Esophagus muscularis mucosa (tissue), 3 donors: ENCODE results near the gene ECI2.

ENCODE experiments used
- CTCF ChIP-seq, 3 experiments: fragments of 200-600 bp in 2 of 3; fragments of 450-650 bp in 1 of 3; sonication (generic) in 2 of 3; IDR thresholded peaks; one replicate each; pipeline ENCODE4 v1.5.1; 2017 to 2019; ENCODE audit warnings: antibody characterized with exemption in 3 of 3, mild to moderate bottlenecking in 2 of 3, moderate library complexity in 1 of 3
- POLR2A ChIP-seq: fragments of 450-650 bp; IDR thresholded peaks from one replicate; pipeline ENCODE4 v1.6.1; 2017; ENCODE audit warnings: antibody characterized with exemption, moderate library complexity, mild to moderate bottlenecking, low read depth
- POLR2AphosphoS5 ChIP-seq, 2 donors: sonication (generic); formaldehyde crosslinking; IDR thresholded peaks; one replicate each; pipeline ENCODE4 v1.6.1; 2017; ENCODE audit warnings: antibody characterized with exemption in 2 of 2

DNA sequence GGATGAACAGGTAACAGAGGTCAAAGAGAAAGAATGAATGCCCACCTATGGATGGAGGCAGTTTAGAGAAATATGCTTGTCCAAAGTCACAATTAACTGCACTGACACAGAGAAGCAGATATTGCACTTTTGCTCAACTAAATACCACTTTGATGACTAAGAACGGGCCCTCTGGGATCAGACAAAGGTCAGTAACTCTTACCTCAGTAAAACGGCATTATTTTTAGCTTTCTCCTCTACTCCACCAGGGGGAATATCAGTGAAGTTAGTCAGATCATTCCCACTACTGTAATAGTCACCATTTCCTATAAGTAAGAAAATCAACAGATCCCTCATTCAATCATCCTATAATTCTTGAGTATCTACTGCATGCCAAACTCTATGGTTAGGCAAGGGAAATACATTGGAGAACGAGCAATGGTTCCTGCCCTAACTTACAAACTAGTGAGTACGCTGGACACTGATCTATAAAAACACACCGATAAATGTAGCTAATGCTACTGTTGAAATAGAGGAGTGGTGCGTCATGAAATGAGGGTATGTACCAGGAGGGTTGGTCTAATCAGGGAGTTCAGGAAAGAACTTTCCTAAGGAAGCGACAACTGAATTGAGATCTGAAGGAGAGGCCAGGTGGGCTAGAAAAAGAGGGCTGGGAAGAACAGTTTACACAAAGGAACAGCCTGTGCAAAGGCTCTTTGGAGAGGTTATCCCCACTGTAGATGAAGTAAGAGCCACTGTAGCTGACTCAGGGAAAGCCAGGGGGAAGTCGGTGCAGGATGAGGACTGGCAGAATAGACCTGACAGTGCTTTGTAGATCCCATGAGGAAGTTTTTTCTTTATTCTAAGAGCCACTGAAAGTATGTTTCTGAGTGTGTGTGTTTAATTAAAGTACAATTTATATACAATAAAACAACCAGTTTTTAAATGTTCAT is 9.2 kb downstream of the ECI2 start:
- TF ChIP-seq CTCF (IDR thresholded peaks at IDR 0.05) (peak in 1 of 3 experiments; percentile 31), POLR2A (no peak), POLR2AphosphoS5 (IDR thresholded peaks at IDR 0.05) (peak in 1 of 2 donors; percentile 34)
